Measurements from ENCODE around the gene TCF12.
"Not testable (repeated sequence)": the region's sequence is repeated elsewhere in the genome, so short reads cannot be mapped to it uniquely, and the experiment has no call there.

The TCF12 gene

DNA sequence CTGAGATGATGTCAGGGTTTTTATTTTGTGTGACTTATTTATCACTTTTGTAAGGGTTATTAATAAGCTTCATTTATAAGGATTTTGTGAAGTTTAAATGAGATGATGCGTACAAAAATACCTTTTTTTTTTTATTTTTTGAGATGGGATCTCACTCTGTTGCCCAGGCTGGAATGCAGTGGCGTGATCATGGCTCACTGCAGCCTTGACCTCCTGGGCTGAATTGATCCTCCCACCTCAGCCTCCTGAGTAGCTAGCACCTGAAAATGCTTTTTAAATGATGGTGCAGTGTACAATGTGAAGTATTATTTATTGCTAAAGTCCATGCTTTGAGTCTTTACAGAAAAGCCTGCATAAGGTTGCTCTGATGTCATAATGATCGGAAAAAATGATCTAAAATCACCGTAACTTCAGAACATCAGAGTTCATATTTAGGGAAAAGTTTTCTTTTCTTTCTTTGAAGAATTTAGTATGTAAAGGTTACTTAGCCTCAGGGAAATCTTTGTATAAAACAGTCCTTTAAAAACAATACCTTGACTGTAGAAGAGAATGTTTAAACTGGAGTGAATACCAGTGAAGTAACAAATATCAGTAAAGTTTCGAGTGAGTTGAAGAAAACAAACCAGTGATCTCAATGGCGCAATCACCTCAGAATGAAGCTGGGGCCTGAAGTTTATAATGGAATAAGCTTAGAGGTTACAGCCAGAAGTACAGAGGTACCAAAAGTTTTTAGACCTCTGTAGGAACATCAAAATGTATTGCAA is 29.7 kb downstream of the TCF12 start:
- DNase-seq (ENCODE audit: low read depth) = no peak

- DNase-seq (ENCODE audit: low read depth) = no peak
Measured at GRCh38 chr15:56948764-56949101, 30.3 kb downstream of the TCF12 start.

GRCh38 chr15:56950979-56951378 is 32.5 kb downstream of the TCF12 start:
- DNase-seq (ENCODE audit: low read depth) = no peak

DNA sequence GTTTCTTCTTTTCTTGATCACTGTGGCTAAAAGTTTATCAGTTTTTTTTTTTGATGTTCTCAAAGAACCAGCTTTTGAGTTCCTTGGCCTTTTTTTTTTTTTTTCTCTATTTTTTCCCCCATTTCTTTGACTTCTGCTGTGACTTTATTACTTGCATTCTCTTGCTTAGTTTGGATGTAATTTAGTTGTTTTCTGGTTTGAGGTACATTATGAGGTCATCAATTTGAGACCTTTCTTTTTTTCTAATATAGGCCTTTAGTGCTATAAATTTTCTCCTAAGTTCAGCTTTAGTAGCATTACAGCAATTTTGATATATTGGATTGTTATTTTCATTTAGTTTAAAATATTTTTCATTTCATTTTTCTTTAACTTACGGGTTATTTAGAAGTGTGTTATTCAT is 35.3 kb downstream of the TCF12 start:
- no peak for DNase-seq (ENCODE audit: low read depth)

- DNase-seq (ENCODE audit: low read depth) = not testable (repeated sequence)
Measured at GRCh38 chr15:56955011-56955410, 36.6 kb downstream of the TCF12 start.

- DNase-seq (ENCODE audit: low read depth) = no peak
Measured at GRCh38 chr15:56956538-56956937, 38.1 kb downstream of the TCF12 start.

DNA sequence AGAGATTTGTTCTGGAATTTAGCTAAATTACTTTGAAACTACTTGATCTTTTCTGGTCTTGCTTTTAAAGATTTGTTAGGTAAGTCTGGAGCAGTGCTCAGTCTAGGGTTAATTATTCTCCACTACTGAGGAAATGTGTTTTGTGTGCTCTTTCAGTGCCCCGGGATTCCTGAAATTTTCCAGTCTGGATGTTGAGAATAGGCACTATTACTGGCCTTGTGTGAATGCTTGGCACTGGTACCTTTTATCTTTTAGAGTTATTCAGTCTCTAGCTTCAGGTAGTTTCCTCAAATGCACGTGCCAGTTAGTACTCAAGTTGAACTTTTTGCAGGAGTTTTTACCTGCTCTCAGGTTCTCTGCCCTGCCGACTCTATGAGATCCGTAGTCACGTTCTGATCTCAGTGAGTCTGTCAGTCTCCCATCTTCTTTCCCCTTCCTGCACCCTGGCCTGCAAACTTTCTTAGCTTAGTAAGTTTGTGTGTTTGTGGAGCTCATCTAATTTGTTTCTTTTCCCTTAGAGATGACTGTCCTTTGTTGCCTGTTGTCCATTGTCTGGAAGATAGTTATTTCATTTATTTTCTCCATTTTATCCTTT is 39.5 kb downstream of the TCF12 start:
- DNase-seq (ENCODE audit: low read depth) = no peak

DNA sequence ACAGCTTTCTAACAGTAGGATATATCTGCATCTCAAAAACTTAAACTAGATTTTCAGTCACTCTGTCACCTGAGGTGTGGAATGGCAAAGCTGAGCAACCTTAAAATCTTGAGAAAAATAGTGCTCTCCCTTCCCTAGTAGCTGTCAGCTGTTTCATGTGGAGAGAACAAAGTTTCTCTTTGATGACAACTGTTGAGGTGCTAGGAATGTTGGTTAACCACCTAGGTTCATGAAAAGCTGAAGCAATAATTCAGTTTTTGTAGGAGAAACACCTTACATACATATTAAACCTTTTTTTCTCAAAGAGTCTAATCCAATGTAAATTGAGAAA is 40.8 kb downstream of the TCF12 start:
- DNase-seq (ENCODE audit: low read depth) = no peak

DNA sequence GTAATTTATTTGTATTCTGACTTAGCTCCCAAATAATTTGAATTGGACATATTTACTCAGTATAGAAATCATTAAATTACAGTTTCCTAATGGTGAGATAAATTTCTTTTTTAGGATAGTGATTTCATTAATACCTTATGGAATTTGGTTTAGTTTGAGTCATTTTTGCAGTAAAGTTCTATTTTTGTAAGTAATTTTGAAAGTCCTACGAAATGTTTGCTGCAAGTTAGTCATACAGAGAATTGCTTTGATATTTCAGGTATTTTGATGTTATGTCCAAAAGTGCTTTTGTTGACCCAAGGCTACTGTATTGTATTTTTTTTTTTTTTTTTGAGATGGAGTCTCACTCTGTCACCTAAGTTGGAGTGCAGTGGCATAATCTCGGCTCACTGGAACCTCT is 41.7 kb downstream of the TCF12 start:
- DNase-seq (ENCODE audit: low read depth) = no peak

- DNase-seq (ENCODE audit: low read depth) = no peak
Measured at GRCh38 chr15:56963126-56963525, 44.7 kb downstream of the TCF12 start.

- DNase-seq (ENCODE audit: low read depth) = no peak
Measured at GRCh38 chr15:56963710-56964109, 45.3 kb downstream of the TCF12 start.

GRCh38 chr15:56964182-56964581 is 45.7 kb downstream of the TCF12 start:
- no peak for DNase-seq (ENCODE audit: low read depth)

DNA sequence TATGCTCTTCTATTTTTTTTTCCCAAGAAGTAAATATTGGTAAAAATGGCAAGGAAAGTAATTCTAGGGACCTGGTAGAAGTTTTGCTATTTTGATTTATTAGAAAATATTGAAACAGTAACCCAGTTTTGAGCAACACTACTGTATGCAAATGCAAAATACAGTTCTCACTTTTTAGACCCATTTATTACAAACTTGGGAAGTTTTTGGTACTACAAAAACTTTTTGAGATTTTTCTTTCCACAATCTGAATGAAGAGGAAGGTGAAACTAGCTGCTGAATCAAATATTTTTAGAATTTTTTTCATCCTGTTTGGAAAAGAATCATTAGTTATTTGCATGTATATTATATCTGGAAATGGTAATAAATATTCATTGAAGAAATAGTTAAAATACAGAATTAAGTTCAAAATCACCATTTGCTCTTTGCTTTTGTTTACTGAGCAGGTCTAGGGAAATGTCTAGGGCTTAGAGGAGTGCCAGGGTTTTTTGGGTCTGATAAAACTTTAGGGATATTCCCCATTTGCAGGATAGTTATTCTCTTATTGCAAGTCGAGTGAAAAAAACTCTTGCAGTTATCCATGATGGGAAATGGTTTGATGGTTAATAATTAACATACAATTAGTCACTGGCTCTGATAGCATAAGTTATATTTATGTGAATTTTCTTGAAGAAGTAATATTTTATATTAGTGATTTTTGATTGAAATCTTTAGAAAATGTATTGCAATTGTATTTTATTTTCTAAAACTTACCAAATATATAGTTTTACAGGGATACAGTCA is 47.0 kb downstream of the TCF12 start:
- DNase-seq (ENCODE audit: low read depth) = no peak

- DNase-seq (ENCODE audit: low read depth) = no peak
Measured at GRCh38 chr15:56967336-56967735, 48.9 kb downstream of the TCF12 start.

- no peak for DNase-seq (ENCODE audit: low read depth)
Measured at GRCh38 chr15:56968256-56968655, 49.8 kb downstream of the TCF12 start.

DNA sequence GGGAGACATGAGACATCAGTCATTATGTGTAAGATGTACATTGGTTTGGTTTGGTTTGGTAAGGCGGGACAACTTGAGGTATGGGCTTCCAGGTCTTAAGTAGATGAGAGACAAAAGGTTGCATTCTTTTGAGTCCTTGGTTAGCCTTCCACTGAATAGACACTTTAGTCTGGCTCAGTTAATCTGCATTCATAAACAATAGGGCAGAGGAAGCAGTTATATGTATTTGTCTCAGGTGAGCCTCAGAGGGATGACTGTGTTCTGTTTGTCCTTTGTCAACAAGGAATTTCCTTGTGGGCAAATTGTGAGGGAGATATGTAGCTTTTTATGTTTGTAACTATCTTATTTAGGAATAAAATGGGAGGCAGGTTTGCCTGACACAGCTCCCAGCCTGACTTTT is 50.4 kb downstream of the TCF12 start:
- DNase-seq (ENCODE audit: low read depth) = no peak

- no peak for DNase-seq (ENCODE audit: low read depth)
Measured at GRCh38 chr15:56969265-56969895, 50.9 kb downstream of the TCF12 start.

DNA sequence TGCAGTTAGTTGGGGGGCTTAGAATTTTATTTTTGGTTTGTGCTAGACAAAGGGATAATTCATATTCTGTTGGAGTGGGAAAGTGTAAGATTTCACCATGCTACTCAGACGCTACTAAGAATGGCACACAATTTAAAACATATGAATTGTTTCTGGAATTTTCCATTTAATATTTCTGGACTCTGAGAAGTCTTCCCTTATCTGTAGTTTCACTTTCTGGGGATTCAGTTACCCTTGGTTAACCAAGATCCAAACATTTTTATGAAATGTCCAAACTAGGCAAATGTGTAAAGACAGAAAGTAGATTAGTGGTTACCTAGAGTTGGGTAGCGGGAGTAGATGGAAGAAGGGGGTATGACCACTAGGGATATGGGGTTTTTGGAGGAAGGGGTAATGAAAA is 53.1 kb downstream of the TCF12 start:
- DNase-seq (ENCODE audit: low read depth) = no peak

- no peak for DNase-seq (ENCODE audit: low read depth)
Measured at GRCh38 chr15:56972016-56972415, 53.6 kb downstream of the TCF12 start.

DNA sequence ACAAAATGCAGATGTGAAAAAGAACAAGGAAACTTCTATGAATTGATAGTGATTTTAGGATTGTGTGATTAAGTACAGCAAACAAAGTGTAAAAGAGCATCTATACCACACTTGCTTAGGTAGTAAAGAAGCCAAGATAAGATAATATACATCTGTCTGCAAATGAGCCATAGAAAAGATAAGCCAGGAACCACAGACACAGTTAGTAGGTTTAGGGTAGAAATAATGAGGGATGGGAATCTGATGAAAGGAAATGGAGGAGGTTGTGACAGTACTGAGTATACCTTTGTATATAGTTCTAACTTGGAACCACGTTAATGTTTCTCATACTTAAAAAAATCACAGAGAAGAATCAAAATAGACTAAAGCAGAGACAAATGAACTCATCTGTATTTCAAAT is 54.0 kb downstream of the TCF12 start:
- DNase-seq (ENCODE audit: low read depth) = no peak

- no peak for DNase-seq (ENCODE audit: low read depth)
Measured at GRCh38 chr15:56973463-56973862, 55.0 kb downstream of the TCF12 start.

- no peak for DNase-seq (ENCODE audit: low read depth)
Measured at GRCh38 chr15:56977232-56977631, 58.8 kb downstream of the TCF12 start.
